Stimulated activated CD4-positive, alpha-beta T cell treated with anti-CD3 and anti-CD28 coated beads, Interleukin-12 subunit alpha, Interleukin-12 subunit beta, amount 100 ng/mL, for 48 hours (primary cell): ENCODE measurements around the gene ACVR2B.
A peak's percentile ranks its signal among the peaks of the same experiment; 100 is the strongest.

Experiments
- DNase-seq, 3 donors: peaks; one replicate each; pipeline ENCODE4 v3.0.0-alpha.2; 2020; ENCODE audit warnings: low read depth in 2 of 3, low spot score in 1 of 3

ACVR2B gene

DNA sequence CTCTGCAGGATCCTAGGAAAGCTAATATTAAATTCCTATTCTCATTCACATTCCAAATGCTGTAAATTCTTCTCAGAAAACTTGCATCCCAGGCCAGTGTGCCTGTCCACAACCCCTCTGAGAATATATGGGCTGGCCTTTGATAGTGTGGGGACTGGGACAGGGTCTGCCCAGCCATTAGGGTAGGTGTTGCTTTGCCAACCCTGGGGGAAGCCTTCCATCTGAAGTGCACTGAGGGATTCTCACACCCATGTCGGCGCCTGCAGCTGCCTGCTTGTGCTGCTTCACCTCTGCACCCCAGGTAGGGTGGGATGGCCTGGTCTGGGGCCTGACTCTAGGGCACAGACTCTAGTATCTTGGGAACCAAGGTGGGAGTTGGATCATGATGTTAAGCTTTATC, 27.2 kb downstream of the ACVR2B start:
- DNase-seq, result no peak

DNA sequence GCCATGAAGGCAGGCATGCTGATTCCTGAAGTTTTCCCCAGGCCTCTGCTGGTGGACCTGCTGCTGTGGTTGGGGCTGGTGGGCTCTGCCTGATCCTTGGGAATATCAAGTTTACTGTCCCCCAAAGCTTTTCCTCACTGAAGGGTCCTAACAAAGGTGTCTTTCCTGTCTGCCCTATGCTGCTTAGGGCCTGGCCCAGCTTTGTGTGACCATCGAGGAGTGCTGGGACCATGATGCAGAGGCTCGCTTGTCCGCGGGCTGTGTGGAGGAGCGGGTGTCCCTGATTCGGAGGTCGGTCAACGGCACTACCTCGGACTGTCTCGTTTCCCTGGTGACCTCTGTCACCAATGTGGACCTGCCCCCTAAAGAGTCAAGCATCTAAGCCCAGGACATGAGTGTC, 29.3 kb downstream of the ACVR2B start:
- DNase-seq, result no peak

DNA sequence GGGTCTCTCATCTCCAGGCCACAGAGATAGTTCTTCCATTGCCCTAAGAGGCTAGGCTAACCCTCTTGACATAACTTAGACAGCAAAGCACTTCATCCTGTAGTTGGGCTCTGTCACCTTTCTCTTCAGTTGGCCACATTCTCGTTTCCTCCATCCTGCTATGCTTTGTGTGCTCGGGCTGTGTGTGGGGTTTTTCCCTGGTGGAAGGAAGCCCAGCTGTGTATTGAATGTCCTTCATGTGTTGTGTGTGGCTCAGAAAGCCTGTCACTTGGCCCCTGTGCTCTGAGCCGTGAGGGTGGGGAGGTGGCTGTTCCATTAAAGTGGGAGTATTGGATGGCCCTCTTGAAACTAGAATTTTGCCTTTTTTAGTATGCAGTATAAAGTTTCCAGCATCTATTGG, 33.6 kb downstream of the ACVR2B start:
- DNase-seq, result no peak

DNA sequence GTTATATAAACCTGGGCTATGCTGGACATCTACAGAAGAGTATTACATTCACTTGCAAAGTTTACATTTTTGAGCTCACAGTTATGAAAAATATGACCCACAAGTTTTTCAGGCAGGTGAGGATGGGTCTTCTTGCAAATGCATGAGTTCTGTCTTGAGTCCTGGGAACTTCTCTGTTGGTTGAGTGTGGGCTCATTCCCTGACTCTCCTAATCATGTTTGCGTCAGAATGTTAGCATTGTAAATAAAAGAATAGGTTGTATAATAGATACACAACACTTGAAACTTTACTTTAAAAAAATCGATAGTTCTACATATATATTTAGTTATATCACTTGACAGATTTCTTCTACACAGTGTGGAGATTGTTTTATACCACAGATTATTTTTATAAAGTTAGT, 35.3 kb downstream of the ACVR2B start:
- no peak for DNase-seq

DNA sequence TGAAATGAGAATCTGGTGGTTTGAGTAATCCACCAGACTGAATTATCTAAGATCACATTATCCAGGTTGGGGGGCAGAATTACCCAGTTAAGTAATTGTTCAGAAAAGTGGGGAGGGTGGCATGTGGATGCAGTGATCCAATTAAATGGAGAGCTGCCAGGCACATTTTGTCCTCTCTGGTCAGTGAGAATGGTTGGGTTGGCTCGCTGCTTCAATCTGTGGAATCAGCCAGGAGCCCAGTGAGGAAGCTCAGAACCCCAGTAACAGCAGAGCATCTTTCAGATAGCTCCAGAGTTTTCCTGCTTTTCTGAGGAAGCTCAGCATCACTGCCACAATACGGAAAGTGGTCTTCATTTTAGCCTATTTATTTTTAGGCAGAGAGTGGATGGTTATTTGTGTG, 36.1 kb downstream of the ACVR2B start:
- no peak for DNase-seq

DNA sequence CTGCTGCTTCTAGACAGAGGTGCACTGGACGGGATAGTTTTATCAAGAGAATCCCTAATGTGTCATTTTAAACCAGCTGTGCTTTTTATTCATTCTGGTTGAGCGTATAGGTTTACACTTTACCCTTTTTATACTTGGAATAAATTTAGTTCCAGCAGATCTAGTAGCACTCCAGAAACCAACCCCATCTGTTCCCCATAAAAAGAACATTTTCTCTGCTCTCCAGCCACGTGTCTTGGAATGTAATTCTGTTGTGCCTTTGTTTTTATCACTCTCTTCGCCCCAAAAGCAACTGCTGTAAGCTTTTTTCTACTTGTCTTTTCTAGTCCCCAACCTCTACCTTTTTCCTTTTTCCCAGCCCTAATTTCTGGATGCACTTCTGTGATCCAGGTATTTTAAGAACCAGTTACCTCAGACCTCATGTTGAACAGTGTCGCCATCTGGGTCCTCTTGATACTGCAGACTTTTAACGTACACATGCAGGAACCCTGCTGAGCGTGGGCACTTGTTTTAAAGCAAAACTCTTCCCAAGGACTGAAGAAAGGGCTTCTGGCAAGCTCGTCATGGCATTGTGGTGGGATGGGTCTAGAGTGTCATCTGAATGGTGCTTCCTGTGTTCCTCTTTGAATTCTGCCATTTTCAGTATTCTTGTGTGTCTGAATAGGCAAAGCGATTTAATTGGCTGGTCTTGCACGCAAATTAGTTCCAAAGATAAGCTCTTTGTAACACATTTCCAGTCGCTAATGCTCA, 36.8 kb downstream of the ACVR2B start:
- DNase-seq, result no peak

DNA sequence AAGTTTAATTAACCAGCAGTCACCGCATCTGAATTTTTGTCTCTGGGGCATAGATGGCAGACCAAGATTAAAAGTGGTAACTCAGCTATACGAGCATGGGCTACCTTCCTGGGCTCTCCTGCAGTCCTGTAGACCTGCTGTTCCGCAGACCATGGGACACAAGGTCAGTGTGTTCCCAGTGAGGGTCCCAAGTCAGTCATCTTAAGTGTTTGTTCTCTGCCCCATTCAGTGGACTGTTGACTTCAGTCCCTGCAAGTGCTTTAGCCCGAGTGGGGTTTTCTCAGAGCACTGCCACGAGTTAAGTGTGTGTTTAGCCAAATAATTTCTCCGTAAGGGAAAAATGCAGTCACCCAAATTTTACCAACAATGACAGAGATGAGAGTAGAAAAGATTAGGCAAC, 37.5 kb downstream of the ACVR2B start:
- no peak for DNase-seq

DNA sequence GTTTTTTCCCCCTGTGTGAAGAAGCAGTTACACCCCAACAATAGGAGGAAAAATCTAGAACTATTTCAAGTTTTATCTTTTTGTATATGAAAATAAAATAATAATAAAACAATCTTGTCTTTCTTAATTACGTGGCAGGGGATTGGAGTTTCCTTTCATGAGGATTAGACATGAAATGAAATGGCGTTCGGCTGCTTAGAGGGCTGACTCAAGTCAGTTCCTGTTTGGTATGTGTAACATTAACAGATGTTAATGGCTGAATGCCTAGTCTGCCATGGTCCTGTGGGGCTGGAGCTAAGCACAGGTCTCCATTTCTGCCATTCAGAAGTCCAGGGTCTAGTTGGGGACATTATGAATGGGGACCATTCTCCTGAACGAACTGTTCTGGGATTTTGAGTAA, 39.3 kb downstream of the ACVR2B start:
- DNase-seq, result no peak

DNA sequence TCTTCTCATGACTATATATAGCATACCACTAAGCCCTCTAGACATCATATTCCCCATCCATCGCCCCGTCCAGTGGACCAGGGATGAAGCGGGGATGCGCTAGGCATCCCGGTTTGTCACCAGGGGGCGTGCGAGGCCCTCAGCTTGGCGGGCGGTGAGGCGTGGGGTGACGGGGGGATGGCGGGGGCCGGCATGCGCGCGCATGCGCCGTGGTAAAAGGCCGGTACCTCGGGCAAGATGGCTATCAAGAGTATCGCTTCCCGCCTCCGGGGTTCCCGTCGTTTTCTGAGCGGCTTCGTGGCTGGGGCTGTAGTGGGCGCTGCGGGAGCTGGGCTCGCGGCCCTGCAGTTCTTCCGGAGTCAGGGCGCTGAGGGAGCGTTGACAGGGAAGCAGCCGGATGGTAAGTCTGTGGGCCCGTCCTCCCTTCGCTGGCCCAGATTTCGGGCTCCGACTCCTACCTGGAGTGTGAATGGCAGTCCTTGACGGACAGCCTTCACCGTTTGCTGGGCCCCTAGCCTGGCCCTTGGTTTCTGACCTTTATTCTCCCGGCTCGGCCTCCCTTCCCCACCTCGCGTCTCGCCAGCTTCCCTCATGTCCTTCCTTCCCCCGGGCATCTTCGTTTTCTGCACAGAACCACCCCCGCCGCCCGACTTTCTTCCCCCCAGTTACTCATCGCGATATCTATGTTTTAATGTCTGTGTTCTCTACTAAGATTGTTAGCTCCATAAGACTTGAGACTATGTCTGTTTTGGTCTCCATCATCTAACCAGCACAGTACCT, 42.6 kb downstream of the ACVR2B start, which contains the start of gene EXOG:
EXOG (plus strand) TSS at position 210 of the 780 bp plus-strand sequence; CDS start at position 238, 28 bp downstream.
- peak; percentile 92 to 95 (median 93) for DNase-seq

DNA sequence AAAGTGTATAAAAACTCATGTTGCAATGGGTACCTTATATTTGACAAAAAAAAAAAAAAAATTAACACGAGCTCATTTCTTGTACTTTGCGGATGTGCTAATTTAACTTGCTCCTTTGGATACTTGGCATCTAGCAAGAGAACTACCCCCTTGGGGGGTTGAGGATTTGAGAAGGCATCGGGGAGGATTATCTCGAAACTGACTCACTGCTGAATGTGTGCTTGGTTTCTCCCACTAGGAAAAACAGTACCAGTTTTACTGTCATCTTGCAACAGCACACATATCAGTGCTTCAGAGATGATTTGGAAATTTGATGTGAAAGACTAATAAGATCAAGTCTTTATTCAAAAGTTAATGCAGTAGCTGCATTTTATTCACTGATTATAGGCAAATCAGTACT, 43.3 kb downstream of the ACVR2B start:
- DNase-seq, result no peak

DNA sequence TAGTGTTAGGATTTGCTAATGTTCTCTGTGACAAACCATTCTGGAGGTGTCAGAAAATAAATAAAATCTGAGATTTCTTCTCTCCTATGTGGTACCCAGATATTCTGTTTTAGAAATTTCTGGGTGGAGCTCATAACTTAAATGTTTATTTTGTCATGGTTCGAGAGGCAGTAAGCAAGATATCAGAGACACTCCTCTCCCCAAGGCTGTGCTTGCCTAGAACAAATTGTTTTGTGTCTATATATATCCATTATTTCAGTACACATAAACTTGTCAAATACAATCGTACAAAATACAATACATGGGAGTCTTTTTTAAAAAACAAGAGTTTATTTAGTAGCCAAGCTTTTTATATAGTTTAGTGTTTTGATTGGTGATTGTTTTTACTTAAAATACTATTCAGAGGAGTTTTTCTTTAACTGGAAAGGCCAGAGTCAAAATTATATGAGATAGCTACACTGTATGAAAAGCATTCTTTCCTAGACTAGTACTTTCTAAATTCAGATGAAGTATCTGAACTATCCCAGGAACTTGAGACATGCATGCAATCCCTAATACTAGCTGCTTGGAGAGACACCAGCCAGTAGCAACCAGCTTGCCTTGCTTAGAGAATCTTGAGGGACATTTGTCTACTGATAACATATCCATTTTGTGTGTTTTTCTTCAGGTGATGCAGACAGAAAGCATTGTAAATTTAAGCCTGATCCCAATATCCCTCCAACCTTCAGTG, 47.2 kb downstream of the ACVR2B start:
- DNase-seq, result no peak

DNA sequence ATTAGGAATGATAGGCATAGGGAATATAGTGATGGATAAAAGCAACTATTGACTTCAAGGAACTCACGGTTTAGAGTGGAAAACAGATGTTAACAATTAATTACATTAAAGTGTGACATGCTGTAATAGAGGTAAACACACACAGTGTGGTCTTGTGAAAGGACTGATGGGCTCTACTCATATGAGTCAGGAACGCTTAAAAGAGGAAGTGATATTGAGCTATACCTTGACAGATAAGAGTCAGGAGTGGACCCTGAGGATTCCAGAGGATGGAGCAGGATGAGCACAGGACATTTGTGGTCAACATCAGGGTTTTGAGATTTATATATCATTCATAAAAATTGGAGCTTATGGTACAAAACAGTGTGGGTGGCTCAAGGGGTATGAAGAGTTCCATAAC, 53.4 kb downstream of the ACVR2B start:
- DNase-seq, result no peak

DNA sequence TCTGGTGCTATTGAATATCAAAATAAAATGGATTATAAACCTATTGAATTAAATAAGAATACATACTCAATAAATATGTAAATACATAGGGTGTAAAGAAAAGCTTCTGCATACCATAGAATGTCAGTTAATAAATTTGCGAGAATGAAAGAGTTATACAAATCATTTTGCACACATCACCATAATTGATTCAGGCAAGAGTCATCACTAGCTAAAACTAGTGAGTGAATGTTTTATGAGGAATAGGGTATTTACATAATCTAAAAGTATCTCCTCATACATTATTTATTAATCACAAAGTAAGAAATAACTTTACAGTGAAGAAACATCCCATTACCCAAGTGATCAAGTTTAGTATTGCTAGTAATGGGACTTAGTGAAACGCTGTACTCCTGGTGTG, 56.0 kb downstream of the ACVR2B start:
- DNase-seq, result no peak

DNA sequence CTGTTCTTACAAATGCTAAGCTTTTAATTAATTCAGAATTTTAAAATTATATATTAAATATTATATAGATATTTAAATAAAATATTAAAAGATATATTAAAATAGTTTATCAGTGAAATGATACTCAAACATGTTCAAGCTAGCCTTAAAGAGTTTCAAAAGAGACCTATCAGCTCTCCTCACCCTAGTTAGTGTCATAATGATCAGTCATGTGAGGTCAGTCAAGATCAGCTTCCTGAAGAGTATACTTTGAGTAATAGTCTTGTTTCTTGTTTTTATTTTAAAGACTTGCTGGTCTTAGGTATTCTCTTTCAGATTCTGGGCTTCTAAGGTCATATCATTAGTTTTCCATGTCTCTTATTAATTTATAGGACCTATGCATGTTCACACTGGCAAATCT, 56.9 kb downstream of the ACVR2B start:
- DNase-seq, result no peak

DNA sequence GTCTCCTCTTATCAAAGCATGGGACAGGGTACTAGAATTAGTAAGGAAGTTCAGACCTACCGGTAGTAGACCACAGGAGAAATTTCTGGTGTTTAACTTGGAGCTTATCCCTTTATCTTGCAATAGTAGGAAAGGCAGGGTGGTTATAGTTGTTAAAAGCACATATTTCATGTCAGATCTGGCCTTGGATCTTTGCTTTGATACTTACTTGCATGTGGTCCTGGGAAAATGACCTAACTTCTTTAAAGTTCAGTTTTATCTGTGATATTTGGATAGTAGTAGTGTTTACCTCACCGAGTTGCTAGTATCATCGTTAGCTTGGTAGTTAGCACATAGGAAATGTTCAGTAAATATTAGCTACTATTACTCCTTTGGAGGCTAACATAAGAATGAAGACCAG, 57.9 kb downstream of the ACVR2B start:
- no peak for DNase-seq

DNA sequence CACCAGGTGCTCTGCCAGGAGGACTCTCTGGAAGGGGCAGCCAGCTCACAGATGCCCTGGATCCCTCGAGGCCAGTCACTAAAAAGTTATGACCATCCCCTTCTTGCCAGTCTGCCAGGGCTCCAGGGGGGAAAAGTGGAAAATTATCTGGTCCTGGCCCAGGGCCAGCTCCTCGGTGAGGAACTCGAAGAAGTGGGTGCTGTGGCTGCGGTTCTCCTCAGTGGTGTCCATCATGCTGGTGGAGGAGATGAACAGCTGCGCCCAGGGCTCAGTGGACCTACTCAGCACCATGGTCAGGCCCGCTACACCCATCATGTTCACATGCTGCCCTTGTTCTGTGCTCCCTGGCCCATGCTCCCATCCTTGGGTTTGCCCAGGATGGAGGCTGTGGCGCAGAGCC, 61.7 kb downstream of the ACVR2B start:
- DNase-seq, result no peak

DNA sequence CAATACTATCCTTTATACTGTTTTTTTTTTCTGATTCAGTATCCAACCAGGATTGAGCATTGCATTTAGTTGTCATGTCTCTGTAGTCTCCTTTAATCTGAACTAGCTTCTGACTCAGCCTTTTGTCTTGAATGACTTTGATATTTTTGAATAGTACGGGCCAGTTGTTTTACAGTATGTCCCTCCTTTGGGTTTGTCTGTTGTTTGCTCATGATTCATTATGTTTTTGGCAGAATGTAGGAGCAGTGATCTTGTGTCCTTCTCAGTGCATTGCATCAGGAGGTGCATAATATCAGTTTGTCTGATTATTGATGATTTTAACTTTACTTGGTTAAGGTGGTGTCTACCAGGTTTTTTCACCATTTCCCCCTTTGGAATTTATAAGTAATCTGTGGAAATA, 63.0 kb downstream of the ACVR2B start:
- DNase-seq, result no peak

DNA sequence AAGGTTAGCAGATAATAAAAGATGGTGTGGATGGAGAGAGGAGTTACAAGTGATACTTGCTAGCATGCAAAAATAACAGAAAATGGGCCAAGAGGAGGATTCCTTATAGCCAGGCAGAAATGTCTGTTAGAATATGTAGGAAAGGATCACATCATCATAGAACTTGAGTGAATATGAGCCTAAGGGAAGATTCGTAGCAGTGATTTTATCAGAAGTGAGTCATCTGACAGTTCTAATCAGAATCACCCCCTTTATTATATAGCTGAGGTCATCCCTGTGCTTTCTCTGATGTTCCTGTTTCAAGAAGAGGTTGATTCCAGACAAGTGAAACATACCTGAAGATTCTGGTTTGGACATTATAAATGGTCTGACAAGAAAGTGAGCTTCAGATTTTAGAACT, 65.3 kb downstream of the ACVR2B start:
- no peak for DNase-seq

DNA sequence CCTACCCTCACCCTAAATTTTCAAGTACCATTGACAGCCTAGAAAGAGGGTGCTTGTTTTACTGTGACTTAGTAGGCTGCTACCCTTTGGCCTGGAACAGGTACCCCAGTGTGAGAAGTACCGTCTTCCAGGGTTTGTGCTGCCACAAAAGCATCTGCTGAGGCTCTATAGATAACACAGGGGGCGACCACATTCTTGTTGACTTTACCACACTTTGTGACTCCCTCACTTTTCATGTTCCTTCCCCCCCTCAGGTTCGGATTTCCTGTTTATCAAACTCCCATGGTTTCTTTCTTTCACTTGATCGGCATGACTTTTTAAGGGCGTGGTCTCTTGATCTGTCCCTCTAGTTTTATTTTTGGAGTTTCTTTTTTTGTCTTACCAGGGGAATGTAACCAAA, 66.0 kb downstream of the ACVR2B start:
- DNase-seq, result no peak

DNA sequence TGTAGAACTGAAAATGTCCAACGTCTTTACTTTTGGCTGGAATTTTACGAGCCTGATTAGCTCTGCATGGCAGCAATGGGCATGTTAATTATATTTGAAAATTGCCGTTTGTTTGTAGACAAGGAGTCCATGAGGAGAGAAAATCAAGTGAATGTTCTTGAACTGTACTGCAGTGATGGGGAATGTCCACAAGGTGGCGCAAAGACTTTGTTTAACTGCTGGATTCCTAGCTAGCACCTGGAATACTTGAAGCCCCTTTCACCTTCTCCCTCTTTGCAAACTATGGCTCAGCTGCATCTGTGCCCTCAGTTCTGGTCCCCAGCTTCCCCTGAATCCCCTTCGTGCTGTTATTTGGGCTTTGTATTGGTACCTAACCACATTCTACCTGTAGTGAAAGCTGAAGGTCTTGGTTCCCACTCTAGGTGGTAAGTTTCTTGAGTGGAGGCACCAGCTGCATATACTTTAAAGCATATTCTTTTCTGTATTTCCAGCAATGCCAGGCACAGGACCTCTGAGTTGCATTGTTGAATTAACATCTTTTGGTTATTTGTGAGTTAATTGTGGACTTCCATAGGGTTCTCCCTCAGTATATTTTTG, 67.8 kb downstream of the ACVR2B start:
- DNase-seq, result peak; percentile 36 to 55 (median 41)

DNA sequence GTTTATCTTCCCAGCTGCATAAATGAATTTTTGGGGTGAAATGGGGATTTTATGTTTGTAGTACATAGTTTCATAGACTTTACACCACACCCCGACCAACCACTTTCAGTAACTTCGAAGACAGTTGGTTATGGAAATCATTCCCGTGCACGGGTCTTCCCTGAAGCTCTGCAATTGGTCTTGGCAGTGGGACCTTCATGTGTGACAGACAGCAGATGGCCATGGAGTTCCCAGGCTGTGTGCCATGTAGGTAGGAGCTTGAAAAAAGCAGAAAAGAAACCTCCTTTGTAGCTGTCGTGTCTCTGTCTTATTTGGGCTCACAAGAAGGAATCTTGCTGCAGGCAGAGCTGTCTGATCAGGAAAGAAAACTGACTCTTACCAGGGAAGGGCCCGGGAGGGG, 68.3 kb downstream of the ACVR2B start:
- DNase-seq, result no peak
